ENCODE data around the gene KCNS1.

- no peak for TF ChIP-seq CTCF (conservative IDR thresholded peaks at IDR 0.05; ENCODE audit: low read length)
- no peak for TF ChIP-seq EZH2phosphoT487 (IDR thresholded peaks at IDR 0.05; ENCODE audit: borderline replicate concordance, low read depth, low read length)
These were observed 3.9 kb upstream of the KCNS1 start for GRCh38 chr20:45104786-45105185.
